ENCODE results near the gene CD34.

- no peak for TF ChIP-seq CTCF (IDR thresholded peaks at IDR 0.05; ENCODE audit: low read depth, low read length)
- TF ChIP-seq EZH2phosphoT487 (IDR thresholded peaks at IDR 0.05; ENCODE audit: low read depth): no peak
Measured at GRCh38 chr1:207922554-207922953, 11.6 kb upstream of the CD34 start.
